NCI-H526 (cell line): ENCODE data around the gene OSGEP.
"Not testable (repeated sequence)": the region's sequence is repeated elsewhere in the genome, so short reads cannot be mapped to it uniquely, and the experiment has no call there.

Source experiments
- DNase-seq, 2 experiments: peaks; one replicate each; lab custom pipeline; 2025; lab: John Stamatoyannopoulos, UW

OSGEP gene

DNA sequence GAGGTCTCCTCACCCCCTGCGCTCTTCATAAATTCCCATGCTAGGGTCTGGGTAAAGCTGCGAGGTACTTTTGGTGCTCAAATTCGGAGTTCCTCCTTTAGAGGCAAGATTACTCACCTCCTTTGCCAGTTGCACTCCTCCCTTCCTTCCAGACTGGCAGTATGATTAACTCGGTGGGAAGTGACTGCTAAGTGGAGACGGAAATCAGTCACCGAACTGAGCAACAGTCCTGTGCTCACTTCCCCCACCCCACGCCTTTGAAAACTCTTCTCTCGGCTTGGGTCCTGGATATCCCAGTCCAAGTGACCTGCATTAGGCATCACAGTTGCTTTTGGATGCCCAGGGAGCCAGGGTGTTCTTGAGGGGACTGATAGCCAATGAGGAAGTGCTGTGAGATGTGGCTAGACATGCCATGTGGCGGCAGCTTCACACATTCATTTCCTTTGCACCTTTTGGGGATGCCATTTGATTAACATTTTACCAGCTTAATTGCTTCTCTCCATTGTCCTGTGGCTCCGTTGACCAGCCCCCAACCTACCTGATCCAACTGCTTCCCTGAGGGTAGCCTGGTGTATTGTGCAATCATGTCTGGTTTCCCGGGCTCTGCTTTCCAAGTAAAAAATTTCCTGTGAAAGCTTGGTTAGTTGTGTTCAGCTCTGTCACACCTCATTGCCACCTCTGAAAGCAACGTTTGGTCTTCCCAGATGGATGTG, 15.4 kb upstream of the OSGEP start:
- DNase-seq = peak; percentile 31 to 62

DNA sequence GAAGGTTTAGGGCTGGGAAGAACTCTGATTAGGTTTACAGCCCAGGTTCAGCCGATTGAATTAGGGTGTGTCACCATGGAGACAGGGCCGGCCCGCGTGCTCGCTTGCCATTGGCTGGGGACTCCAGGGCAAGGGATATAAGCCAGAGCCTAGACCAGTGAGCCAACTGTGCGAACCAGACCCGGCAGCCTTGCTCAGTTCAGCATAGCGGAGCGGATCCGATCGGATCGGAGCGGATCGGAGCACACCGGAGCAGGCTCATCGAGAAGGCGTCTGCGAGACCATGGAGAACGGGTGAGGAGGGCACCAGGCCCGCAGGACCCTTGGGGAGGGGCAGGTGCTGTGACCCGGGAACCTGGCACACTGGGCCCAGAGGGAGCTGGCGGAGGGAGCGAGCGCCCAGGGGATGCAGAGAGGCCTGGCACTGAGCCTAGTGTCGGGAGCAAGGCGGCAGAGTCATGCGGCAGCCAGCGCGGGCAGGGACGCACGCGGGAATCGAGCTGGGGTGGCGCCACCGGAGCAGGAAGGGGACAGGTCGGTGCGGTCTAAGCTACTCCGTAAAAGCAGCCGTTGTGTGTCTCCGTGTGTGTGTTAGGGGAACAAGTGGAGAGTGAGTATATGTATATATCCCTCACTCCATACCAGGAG, 14.8 kb upstream of the OSGEP start, which contains the start of gene PNP:
Gene PNP, plus strand, starts transcription at position 165 of the 648 bp plus-strand sequence. Its CDS starts 119 bp downstream, at position 284.
- peak; percentile 85 to 94 for DNase-seq

DNA sequence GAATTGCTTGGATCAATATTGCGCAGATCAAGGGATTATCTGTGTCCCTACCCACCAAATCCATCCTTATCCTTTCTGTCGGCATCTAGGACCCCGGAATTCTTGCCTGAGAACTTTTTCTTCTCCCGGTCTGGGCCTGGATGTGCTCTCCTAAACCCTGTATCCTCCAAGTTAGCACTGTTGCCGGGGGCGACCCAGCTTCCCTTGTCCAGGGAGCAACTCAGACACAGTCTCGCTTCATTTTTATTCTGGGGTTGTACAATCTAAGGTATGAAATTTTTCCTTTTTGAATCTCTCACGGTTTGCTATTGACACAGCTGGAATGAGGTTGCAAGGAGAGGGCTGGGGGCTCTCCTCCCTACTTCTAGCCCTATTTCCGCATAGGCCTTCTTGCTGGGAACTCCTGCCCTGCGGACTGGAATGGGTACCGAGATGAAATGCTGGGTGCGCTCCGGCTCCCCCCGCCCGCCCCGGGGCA, 14.2 kb upstream of the OSGEP start:
- no peak for DNase-seq

DNA sequence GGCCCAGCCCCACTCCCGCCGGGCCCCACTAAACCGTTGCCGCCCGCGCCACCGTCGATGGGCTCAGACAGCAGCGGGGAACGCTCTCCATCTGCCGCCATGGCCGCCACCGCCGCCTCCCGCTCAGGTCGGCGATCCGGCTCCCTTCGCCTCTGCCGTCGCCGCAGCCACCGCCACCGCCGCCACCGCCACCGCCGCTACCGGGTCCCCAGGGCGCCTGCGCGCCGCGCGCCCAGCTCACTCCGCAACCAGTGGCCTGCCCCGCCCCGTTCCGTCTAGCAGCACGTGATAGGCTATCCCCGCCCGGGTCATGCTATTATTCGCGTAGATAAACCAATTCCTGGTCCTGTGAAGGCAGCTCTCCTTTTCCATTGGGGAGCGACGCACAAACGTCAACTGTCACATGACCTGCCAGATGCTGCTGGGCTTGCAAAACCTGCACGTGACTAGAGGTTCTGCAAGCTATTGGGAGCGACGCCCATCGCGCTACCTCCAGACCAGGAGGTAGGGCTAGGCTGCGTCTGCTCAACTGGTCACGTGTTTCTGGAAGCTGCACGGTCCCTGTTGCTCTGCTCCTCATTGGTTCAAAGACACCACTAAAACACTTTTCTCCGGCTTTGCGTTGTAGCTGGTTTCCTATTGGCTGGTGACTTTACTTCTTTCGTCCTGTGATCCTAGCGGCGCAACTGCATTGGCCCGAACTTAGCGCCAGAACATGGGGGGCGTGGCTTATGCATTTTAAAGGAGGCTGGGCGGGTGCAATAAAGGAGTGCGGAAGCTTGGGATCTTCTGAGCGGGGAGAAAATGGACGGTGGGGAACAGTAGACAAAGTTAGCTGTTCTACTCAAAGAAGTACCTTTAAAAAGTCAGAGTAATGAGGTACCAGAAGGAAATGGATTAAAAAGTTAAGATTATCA, 6.9 kb upstream of the OSGEP start, which contains the start of gene PIP4P1:
Gene PIP4P1, minus strand, starts transcription at position 210 of the 917 bp plus-strand sequence. Its CDS starts 109 bp downstream, at position 101.
- peak; percentile 99 to 100 for DNase-seq

DNA sequence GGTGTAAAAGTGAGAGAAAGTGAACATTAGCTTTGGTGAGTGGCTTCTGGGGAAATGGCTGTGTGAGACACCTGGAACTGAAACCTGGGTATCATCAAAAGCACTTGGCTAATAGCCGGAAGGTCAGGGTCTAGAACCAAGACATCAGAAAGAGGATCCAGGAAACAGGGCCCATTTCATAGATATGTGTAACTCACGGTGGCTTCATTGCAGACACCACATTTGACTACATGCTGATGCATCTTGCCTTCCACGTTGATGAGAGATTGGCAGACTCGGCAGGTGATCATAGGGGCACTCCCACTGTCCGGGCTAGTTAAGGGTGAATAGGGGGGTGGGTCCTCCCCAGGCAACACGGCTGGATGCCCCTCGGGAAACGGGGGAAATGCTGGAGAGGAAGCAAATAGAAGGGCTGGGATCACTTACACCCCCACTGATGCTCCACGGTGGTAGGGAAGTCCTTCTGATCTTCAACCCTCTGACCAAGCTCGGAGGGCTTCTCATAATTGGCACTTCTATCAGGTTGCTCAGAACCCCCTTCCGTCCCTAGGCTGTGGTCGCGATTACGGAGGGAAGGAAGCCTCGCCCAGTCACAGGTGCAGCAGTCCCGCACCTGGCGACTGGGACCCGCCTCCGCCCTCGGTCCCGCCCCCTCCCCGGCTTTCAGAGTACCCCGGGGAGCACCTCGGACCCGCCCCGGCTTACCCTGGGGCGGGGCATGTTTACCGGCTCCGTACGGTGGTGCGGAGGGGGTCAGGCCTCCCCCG, 6.0 kb upstream of the OSGEP start:
- DNase-seq = peak; percentile 37 to 79

DNA sequence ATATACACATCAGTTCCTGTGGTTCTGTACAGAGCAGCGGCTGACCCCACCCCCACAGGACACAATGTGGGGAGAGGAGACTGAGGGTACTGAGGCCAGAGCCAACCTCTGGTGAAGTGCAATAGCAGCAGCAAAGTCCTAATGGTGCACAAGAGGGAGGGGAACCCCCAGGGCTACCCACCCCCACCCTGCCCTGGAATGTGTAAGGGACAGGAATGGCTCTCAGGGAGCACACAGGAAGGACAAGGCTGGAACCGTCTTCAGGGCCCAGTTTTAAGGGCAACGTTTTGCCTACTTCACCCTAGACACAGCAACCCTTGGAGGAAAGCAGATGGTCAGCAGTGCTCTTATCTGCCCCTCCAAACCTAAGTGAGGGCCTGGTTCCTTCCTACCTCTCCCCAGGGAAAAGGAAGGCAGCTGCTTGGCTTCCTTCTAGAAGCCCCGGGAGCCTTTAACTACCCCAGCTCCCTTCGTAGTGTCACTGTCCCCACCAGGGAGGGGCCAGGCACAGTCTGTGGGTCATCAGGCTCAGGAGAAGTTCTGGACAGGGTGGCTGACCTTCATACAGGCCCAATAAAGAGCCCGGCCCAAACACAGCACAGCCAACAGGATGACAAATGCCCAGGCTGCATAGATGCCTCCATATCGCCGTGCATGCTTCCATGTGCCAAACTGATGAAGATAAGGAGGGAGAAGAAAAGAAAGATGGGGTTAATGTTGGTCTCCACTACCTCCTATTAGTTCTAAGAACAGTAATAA, 3.6 kb upstream of the OSGEP start:
- no peak for DNase-seq

DNA sequence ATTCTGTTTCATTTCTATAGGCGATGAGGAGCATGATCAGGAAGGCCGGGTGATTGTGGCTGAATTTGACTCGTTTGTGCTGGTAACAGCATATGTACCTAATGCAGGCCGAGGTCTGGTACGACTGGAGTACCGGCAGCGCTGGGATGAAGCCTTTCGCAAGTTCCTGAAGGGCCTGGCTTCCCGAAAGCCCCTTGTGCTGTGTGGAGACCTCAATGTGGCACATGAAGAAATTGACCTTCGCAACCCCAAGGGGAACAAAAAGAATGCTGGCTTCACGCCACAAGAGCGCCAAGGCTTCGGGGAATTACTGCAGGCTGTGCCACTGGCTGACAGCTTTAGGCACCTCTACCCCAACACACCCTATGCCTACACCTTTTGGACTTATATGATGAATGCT, 2.4 kb upstream of the OSGEP start:
- no peak for DNase-seq

DNA sequence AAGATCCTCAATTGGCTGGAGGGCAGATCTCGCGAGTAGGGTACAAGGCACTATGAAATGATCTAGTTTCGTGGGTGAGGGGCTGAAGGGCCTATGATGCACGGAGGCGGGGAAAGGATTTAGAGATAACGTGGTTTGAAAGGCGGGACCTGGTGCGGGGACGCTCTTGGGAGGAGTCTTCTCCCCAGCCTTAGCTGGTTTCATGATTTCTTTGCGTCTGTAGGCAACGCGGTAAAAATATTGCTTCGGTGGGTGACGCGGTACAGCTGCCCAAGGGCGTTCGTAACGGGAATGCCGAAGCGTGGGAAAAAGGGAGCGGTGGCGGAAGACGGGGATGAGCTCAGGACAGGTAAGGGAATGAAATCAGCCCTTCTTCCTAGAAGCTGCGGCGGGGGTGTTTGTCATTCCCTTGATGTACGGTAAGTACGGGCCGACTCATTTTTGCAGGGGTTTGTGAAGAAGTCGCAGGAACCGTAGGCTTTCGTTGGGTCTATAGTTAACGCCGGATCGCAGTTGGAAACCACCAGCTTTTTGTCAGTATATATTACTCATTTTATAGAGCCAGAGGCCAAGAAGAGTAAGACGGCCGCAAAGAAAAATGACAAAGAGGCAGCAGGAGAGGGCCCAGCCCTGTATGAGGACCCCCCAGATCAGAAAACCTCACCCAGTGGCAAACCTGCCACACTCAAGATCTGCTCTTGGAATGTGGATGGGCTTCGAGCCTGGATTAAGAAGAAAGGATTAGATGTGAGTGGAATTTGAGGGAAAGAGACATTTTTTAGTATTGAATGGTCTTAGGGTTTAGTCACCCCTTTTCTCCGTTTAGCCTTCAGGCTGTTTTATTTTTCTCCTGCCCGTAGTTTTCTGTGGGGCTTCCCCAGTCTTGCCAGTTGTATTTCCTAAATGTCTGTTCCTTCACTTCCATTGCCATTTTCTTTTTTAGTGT, 1.0 kb upstream of the OSGEP start:
- DNase-seq = peak; percentile 83 to 85

DNA sequence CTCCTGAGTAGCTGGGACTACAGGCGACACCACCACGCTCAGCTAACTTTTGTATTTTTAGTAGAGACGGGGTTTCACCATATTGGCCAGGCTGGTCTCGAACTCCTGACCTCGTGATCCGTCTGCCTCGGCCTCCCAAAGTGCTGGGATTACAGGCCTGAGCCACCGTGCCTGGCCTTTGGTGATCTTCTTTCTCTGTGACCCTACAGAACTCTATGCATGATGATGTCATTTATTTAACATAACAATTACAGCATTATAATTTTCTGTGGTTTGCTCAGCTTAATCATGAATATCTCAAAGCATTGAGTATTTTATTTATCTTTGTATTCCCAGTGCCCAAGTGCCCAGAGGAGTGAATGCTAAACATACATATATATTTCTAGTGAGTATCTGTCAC, 1.8 kb downstream of the OSGEP start:
- not testable (repeated sequence) for DNase-seq

DNA sequence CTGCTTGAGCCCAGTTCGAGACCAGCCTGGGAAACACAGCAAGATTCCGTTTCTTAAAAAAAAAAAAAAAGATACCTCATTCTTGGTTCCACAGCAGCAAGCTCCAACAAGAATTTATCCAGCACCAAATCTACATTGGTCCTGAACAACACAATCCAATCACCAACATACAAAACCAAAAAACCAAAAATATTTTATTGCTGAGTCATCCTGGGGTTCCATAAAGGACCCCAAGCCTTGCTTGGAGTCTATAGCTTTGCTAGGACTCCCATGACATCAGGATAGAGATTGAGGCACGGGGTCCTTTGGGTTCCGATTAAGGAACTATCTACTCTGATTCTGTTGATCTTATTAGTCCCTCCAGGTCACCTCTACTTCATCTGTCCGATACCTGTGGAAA, 7.7 kb downstream of the OSGEP start:
- no peak for DNase-seq

DNA sequence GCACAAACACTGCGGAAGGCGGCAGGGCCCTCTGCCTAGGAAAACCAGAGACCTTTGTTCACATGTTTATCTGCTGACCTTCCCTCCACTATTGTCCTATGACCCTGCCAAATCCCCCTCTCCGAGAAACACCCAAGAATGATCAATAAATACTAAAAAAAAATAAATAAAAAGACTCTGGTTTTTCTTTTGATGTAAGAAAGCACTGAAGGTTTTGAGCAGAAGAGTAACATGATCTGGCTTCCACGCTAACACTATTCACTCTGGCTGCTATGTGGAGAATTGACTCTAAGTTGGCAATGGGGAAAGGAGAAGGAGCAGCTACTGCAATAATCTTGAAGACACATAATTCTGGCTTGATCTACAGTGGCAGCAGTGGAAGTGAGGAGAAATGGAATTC, 11.0 kb downstream of the OSGEP start:
- DNase-seq = not testable (repeated sequence)

DNA sequence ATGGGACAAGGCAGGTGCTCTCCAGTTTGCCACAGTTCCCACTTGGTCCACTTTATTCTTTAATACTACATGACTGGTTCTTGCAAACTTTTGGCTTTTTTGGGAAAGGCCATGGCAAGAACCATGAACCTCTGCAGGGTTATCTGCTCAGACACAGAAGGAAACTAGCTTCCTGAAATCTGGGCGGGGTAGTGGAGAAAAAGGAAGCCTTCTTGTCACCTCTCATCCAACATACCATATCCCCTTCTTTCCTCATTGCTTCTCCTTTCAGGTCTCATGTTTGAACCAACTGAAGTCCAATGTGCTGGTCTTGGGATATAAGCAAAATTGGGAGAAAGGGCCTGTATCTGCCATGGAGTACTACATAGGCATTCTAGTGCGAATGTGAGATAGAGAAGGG, 13.2 kb downstream of the OSGEP start:
- no peak for DNase-seq

DNA sequence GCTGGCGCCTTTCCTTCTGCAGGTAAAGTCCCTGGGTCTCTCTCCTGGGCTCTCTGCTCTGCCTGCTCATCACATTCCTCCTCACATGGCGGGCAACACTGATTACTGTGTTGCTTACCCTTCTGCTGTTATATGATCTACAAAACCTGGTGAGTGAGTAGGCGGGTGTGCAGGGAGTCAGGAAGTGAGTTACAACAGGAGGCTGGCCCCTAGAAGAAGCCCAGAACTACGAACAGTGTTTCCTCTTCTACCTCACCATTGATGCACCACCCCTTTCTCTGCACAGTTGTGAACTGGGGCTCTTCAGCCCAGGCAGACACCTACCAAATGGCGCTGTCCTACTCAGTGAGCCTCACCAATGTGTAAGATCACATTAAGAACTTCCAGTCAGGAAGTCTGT, 13.7 kb downstream of the OSGEP start:
- DNase-seq = no peak

DNA sequence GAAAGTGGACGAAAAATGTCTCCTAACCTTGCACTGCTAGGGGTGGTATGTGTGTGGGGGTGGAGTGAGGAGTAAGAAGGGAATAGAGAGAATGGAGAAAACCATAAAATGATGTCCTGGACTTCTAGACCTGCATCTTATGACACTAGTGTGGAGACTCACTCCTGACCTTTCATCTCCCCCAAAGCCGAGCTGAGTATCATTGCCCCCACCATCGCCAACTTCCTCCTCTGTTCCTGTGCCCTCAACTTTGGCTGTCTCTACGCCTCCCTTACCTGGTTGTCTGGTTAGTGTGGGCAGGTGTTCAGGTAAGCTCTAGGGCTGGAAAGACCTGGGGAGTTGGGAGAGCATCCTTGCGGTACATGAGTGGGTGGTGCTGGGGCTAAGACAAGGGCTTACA, 14.1 kb downstream of the OSGEP start:
- no peak for DNase-seq

DNA sequence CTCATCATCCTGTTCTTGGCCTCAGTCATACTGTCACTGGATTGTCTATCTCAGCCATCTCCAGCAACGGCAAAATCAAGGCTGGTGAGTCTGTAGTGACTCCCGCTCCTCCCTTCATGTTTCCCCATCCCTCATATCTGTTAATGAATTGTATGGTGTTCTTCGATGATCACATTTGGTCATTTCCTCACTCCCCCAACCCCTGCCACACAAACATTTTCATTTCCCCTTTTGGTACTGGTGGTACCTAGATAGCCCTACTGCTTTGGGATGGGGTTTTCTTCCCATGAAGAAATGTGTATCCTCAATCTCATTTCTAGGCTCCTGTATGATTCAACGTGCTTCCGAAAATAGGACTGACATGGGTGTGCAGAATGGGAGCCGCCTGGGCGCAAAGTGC, 15.9 kb downstream of the OSGEP start:
- DNase-seq = no peak

DNA sequence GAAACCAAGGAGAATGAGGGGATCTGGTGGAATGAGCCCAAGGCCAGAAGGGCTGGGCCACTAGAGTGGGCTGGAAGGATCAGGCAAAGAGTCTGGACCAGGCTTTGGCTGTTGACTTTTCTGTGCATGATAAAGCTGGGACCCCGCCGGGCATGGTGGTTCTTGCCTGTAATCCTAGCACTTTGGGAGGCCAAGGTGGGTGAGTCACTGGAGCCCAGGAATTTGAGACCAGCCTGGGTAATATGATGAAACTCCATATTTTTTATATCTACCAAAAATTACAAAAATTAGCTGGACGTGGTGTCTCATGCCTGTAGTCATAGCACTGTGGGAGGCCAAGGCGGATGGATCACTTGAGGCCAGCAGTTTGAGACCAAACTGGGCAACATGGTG, 18.3 kb downstream of the OSGEP start:
- DNase-seq = no peak

DNA sequence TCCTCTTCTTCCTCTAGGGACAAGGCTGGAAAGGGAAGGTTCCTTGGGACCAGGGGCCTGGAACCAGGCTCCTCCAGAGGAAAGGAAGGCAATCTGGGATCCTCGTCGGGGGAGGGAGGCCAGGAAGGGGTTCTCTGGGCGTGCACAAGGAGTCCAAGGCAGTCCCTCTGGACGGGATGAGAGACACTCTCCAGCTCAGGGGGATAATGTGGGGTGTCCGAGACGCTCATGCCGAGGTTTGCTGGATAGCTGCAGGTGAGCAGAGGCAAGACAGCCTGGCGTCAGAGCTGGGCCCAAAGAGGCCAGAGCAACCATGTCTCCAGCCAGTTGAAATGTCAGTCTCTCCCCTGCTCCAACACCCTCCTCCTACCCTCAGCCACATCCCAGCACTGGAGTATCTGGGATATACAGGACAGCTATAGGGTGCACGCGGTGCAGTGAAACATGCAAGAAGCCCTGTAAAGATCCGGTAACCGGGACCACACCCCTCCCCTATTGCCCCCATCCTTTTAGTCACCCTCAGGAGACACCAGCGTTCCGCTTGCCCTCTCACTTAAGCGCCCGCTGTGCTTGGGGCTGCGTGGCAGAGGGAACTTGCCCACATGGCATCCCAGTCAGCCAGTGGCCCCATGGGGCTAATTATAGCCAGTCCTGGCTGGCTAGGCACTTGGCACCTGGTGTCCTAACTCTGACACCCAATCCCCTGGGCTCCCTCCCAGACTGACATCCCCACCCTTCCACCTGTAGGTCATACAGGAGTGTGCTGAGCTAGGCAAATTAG, 18.8 kb downstream of the OSGEP start, which contains the start of gene KLHL33:
Gene KLHL33, minus strand, starts transcription at position 585 of the 781 bp plus-strand sequence. Its CDS starts 355 bp downstream, at position 230.
- DNase-seq = peak; percentile 15 to 61

DNA sequence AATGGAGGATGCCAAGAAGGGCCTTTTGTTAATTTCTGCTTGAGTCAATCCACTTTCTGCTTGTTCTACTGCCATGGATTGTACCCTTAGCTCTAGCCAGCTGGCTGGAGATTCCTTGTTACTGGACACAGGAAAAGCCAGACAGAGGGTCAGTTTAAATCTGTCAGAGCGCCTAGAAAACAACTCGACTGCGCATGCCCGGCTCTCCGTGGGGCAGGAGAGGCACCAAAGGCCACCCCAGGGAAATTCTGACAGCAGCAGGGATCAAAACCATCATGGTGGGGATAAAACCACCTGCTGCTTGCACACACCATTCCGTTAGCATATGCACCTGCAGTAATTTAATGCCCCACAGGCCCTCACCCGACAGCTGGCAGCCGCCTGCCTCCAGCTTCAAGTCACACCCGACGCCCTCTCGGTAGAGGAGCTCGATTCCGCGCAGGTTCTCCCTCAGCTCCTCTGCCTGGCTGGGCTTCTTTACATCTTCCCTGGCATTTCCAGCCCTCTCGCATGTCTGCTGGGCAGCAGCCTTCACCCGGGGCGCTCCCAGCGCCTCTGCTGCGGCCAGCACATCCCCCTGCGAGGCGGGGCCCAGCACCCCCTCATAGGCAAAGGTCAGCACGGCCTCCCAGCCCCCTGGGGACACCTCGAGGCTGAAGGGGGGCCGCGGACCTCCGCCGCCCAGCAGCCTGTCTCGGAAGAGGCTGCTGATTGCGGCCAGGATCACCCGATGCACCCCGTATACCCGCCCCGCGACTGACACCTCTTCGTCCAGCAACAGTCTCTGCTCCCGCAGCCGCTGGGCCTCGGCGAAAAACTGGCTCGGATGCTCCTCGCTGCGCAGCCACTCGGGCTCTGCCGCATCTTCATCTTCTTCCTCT, 19.7 kb downstream of the OSGEP start:
- peak in 1 of 2 experiments; percentile 7 for DNase-seq
